Activated CD8-positive, alpha-beta memory T cell treated with anti-CD3 and anti-CD28 coated beads, Interleukin-2, amount 10 ng/mL, durations not matched to agents 7 days and 5 days (primary cell): ENCODE results near the gene CLMN. TPM values are rescaled to one million over a fixed set of nuclear protein-coding genes. Genes with fewer than 3 reads are reported as not detected.
"Not testable (repeated sequence)": the region's sequence is repeated elsewhere in the genome, so short reads cannot be mapped to it uniquely, and the experiment has no call there.

Source experiments
- ATAC-seq: fragments of 150-1000 bp; cut with Tn5 transposase; one replicate; pipeline ENCODE4 v1.10.0; 2021; ENCODE audit warnings: moderate library complexity
- CTCF ChIA-PET: fragments of 350-600 bp; sonication (Branson Sonifier 250); formaldehyde crosslinking; loops from one replicate; lab custom pipeline; 2021; ENCODE audit warnings: antibody characterized with exemption; lab: Charles Lee
- DNase-seq: peaks from one replicate; pipeline ENCODE4 v3.0.0-alpha.2; 2020
- H3K27ac Mint-ChIP-seq: one replicate; pipeline ENCODE4 v1.8.0; 2021; ENCODE audit warnings: mild to moderate bottlenecking, mixed read lengths
- H3K27me3 Mint-ChIP-seq: one replicate; pipeline ENCODE4 v1.8.0; 2021; ENCODE audit warnings: mixed read lengths
- H3K36me3 Mint-ChIP-seq: one replicate; pipeline ENCODE4 v1.8.0; 2021; ENCODE audit warnings: mild to moderate bottlenecking, mixed read lengths
- H3K4me1 Mint-ChIP-seq: one replicate; pipeline ENCODE4 v1.8.0; 2021; ENCODE audit warnings: mixed read lengths
- H3K4me3 Mint-ChIP-seq: one replicate; pipeline ENCODE4 v1.8.0; 2021; ENCODE audit warnings: mild to moderate bottlenecking, moderate library complexity, mixed read lengths
- H3K9me3 Mint-ChIP-seq: one replicate; pipeline ENCODE4 v1.8.0; 2022; ENCODE audit warnings: low read depth, mixed read lengths
- total RNA-seq, 2 experiments: library from RNA; stranded (reverse); gene quantifications; one replicate each; pipeline ENCODE4 v1.2.3, GENCODE V29; 2021

Gene CLMN
- total RNA-seq, 2 experiments from 2014 or later = 0.42 to 0.91 TPM

DNA sequence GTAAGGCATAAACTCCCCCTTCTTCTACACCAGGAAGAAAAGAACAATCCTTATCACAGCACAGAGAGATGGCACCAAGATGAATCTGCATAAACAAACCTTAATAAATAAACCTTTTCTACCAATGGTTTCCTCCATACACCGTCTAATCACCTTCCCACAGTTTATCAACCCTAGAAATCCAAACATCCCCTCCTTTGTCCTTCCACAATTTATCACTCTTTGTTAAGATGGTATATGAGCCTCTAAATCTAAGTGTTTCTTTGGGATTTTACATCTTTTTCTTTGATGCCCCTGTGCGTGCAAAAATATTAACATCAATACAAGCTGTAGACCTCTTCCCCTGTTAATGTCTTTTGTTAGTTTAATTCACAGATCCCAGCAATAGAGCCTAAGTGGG, 174.9 kb downstream of the CLMN start:
- peaks cover 37% of the 10 kb centered on the region for H3K36me3 Mint-ChIP-seq
- peaks cover 12% of the 10 kb centered on the region for H3K9me3 Mint-ChIP-seq
- DNase-seq (no peak), ATAC-seq (no peak)
- H3K4me1 Mint-ChIP-seq = peaks cover 18% of the 10 kb centered on the region
- CTCF ChIA-PET = no interaction called here
- no peak overlapping the region for H3K27ac Mint-ChIP-seq
- no peak overlapping the region for H3K4me3 Mint-ChIP-seq
- H3K27me3 Mint-ChIP-seq = no peaks in the 10 kb centered on the region

- DNase-seq = no peak
- ATAC-seq = no peak
- Mint-ChIP-seq H3K36me3 (peaks cover 33% of the 10 kb centered on the region), H3K4me3 (no peak overlapping the region), H3K27ac (no peak overlapping the region), H3K9me3 (peaks cover 12% of the 10 kb centered on the region), H3K27me3 (no peaks in the 10 kb centered on the region), H3K4me1 (peaks cover 15% of the 10 kb centered on the region)
- CTCF ChIA-PET = no interaction called here
Observed at GRCh38 chr14:95143808-95144620, 175.7 kb downstream of the CLMN start.

GRCh38 chr14:95142208-95142607, 177.5 kb downstream of the CLMN start:
- Mint-ChIP-seq H3K36me3 (peaks cover 27% of the 10 kb centered on the region), H3K9me3 (peaks cover 12% of the 10 kb centered on the region), H3K27me3 (no peaks in the 10 kb centered on the region), H3K27ac (no peak overlapping the region), H3K4me3 (no peak overlapping the region), H3K4me1 (peaks cover 18% of the 10 kb centered on the region)
- CTCF ChIA-PET = no interaction called here
- no peak for DNase-seq
- no peak for ATAC-seq

GRCh38 chr14:95141684-95142083, 178.0 kb downstream of the CLMN start:
- ATAC-seq (no peak), DNase-seq (no peak)
- H3K36me3 Mint-ChIP-seq = peaks cover 26% of the 10 kb centered on the region
- no peaks in the 10 kb centered on the region for H3K27me3 Mint-ChIP-seq
- peaks cover 19% of the 10 kb centered on the region for H3K4me1 Mint-ChIP-seq
- peaks cover 12% of the 10 kb centered on the region for H3K9me3 Mint-ChIP-seq
- H3K27ac Mint-ChIP-seq = no peak overlapping the region
- CTCF ChIA-PET = no interaction called here
- H3K4me3 Mint-ChIP-seq = no peak overlapping the region

GRCh38 chr14:95140060-95140858, 179.4 kb downstream of the CLMN start:
- ATAC-seq = no peak
- Mint-ChIP-seq H3K4me3 (no peak overlapping the region), H3K27me3 (no peaks in the 10 kb centered on the region), H3K36me3 (peaks cover 20% of the 10 kb centered on the region), H3K4me1 (peaks cover 17% of the 10 kb centered on the region), H3K9me3 (peaks cover 6% of the 10 kb centered on the region), H3K27ac (no peak overlapping the region)
- DNase-seq = no peak
- CTCF ChIA-PET = no interaction called here

DNA sequence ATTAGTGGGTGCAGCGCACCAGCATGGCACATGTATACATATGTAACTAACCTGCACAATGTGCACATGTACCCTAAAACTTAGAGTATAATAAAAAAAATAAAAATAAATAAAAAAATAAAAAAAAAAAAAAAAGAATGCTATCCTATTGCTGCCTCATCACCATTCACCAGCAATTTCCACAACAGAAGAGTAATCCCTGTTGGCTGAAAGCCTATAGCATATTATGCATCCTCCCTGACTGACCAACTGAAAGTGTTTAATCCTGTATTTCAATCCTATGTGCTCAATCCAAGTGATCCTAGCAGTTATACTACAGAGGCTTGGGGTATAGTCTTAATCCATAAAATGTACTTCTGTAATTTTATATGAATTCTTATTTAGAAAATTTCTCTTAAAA, 180.8 kb downstream of the CLMN start:
- DNase-seq = no peak
- no peak for ATAC-seq
- H3K36me3 Mint-ChIP-seq = peaks cover 20% of the 10 kb centered on the region
- no peak overlapping the region for H3K27ac Mint-ChIP-seq
- no peak overlapping the region for H3K4me3 Mint-ChIP-seq
- no peaks in the 10 kb centered on the region for H3K9me3 Mint-ChIP-seq
- CTCF ChIA-PET = no interaction called here
- H3K27me3 Mint-ChIP-seq = no peaks in the 10 kb centered on the region
- H3K4me1 Mint-ChIP-seq = peaks cover 11% of the 10 kb centered on the region

- Mint-ChIP-seq H3K36me3 (peaks cover 20% of the 10 kb centered on the region), H3K4me1 (peaks cover 11% of the 10 kb centered on the region)
- DNase-seq, H3K27me3 Mint-ChIP-seq, H3K9me3 Mint-ChIP-seq, H3K27ac Mint-ChIP-seq, H3K4me3 Mint-ChIP-seq, CTCF ChIA-PET, ATAC-seq: not testable (repeated sequence)
Observed at GRCh38 chr14:95138455-95138854, 181.3 kb downstream of the CLMN start.

- H3K27me3 Mint-ChIP-seq = no peaks in the 10 kb centered on the region
- H3K9me3 Mint-ChIP-seq = no peaks in the 10 kb centered on the region
- no peak overlapping the region for H3K4me3 Mint-ChIP-seq
- DNase-seq (no peak), ATAC-seq (no peak)
- H3K4me1 Mint-ChIP-seq = peaks cover 9% of the 10 kb centered on the region
- CTCF ChIA-PET = no interaction called here
- no peak overlapping the region for H3K27ac Mint-ChIP-seq
- H3K36me3 Mint-ChIP-seq = peaks cover 26% of the 10 kb centered on the region
Observed at GRCh38 chr14:95137804-95138167, 181.9 kb downstream of the CLMN start.

DNA sequence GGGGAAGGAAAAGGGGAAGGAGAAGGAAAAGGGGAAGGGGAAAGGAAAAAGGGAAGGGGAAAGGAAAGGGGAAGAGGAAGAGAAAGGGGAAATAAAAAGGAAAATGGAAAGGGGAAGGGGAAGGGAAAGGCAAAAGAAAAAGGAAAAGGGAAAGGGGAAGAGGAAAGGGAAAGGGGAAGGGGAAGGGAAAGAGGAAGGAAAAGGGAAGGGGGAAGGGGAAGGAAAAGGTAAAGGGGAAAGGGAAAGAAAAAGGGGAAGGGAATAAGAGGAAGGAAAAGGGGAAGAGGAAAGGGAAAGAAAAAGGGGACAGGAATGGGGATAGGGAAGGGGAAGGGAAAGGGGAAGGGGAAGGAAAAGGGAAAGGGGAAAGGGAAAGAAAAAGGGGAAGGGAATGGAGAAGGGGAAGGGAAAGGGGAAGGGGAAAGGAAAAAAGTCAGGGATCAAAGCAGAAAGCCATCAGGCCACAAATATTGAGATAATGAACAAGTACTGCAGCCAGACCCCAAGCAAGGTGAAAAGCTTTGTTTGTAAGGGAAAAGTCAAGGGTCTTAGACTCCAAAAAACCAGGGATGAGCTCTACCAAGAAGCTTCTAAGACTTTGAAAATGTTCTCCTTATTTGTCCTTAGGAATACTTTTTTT, 182.4 kb downstream of the CLMN start:
- no peak overlapping the region for H3K4me3 Mint-ChIP-seq
- no peak for DNase-seq
- no peak for ATAC-seq
- H3K27ac Mint-ChIP-seq = no peak overlapping the region
- no peaks in the 10 kb centered on the region for H3K27me3 Mint-ChIP-seq
- peaks cover 30% of the 10 kb centered on the region for H3K36me3 Mint-ChIP-seq
- CTCF ChIA-PET = no interaction called here
- peaks cover 8% of the 10 kb centered on the region for H3K4me1 Mint-ChIP-seq
- no peaks in the 10 kb centered on the region for H3K9me3 Mint-ChIP-seq

GRCh38 chr14:95136631-95137030, 183.1 kb downstream of the CLMN start:
- DNase-seq (no peak), ATAC-seq (no peak)
- Mint-ChIP-seq H3K9me3 (no peaks in the 10 kb centered on the region), H3K36me3 (peaks cover 34% of the 10 kb centered on the region), H3K27ac (no peak overlapping the region), H3K4me1 (peaks cover 8% of the 10 kb centered on the region), H3K4me3 (no peak overlapping the region), H3K27me3 (no peaks in the 10 kb centered on the region)
- CTCF ChIA-PET = no interaction called here

DNA sequence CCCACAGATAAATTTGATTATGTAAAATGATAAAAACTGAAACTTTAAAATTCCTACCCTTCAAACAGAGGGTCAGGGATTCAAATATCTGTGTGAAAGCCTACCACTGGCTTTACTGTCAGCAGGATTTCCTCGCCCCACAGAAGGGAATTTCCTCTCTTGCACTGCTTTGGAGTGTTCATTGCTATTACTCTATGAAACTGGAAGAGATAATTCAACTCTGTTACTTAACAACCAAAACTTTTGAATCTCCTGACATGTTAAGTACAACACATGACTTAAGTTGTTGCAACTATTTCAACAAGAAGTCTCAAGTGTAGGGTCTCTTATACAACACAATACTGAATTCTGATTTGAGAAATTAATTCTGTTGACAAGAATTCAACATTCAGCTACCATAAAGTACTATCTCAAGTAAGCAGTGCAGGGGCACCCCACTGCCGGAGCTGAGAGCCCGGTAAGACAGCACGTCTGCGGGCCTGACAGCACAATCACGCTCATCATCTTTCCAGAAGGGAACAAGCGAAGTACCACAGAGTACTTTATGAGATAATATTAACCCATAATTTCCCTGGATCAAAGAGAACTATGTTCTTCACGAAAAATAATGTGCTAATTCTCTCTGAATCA, 185.3 kb downstream of the CLMN start:
- H3K9me3 Mint-ChIP-seq = no peaks in the 10 kb centered on the region
- H3K36me3 Mint-ChIP-seq = peaks cover 43% of the 10 kb centered on the region
- peaks cover 11% of the 10 kb centered on the region for H3K4me1 Mint-ChIP-seq
- DNase-seq (no peak), ATAC-seq (no peak)
- CTCF ChIA-PET = no interaction called here
- H3K27me3 Mint-ChIP-seq = no peaks in the 10 kb centered on the region
- no peak overlapping the region for H3K4me3 Mint-ChIP-seq
- H3K27ac Mint-ChIP-seq = no peak overlapping the region

- peaks cover 49% of the 10 kb centered on the region for H3K36me3 Mint-ChIP-seq
- no peak overlapping the region for H3K4me3 Mint-ChIP-seq
- no peaks in the 10 kb centered on the region for H3K27me3 Mint-ChIP-seq
- ATAC-seq (no peak), DNase-seq (no peak)
- H3K4me1 Mint-ChIP-seq = peaks cover 17% of the 10 kb centered on the region
- no peak overlapping the region for H3K27ac Mint-ChIP-seq
- CTCF ChIA-PET = no interaction called here
- no peaks in the 10 kb centered on the region for H3K9me3 Mint-ChIP-seq
Observed at GRCh38 chr14:95133282-95133681, 186.4 kb downstream of the CLMN start.

DNA sequence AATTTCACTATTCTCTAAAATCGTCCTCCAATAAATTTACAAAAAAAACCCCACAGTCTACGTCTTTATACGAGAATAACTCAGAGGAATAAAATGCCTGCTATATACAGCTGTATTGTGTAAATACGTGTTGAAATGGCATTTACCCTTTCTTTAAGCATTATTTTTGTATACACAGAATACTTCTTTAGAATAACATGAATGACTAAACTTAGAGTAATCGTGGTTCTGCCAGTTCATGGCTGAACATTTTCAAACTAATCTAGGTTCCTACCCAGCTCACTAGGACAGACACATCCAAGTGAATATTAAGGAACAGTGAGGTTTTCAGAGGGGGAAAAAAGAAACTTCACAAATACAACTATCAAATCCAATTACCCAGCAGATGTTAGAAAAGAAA, 186.9 kb downstream of the CLMN start:
- CTCF ChIA-PET = no interaction called here
- Mint-ChIP-seq H3K27me3 (no peaks in the 10 kb centered on the region), H3K4me3 (no peak overlapping the region), H3K27ac (no peak overlapping the region), H3K4me1 (peaks cover 17% of the 10 kb centered on the region), H3K9me3 (no peaks in the 10 kb centered on the region), H3K36me3 (peaks cover 51% of the 10 kb centered on the region)
- ATAC-seq (no peak), DNase-seq (no peak)
